A549 (cell line): ENCODE data around the gene RBM6.

Experiments
- CTCF ChIP-seq: fragments of >200 bp; sonication (Bioruptor Twin); formaldehyde crosslinking; IDR thresholded peaks from 3 replicates; pipeline ENCODE4 v1.5.1; 2016
- EHMT2 ChIP-seq: fragments of 200-600 bp; sonication (generic); IDR thresholded peaks from 2 replicates; pipeline ENCODE4 v1.6.1; 2016; ENCODE audit warnings: antibody characterized with exemption, low read depth, mild to moderate bottlenecking, moderate library complexity
- EP300 ChIP-seq, 2 experiments: fragments of >200 bp; sonication (Bioruptor Twin); formaldehyde crosslinking; IDR thresholded peaks; 2 replicates in 1 of 2; 3 replicates in 1 of 2; pipeline ENCODE4 v1.6.1; 2016 to 2017
- JUNB ChIP-seq: fragments of >200 bp; sonication (Bioruptor Twin); formaldehyde crosslinking; IDR thresholded peaks from 2 replicates; pipeline ENCODE4 v1.6.1; 2016
- MAX ChIP-seq: IDR thresholded peaks from 2 replicates; pipeline ENCODE4 v1.6.1; 2012
- MYC ChIP-seq: IDR thresholded peaks from 2 replicates; pipeline ENCODE4 v1.6.1; 2012; ENCODE audit warnings: mild to moderate bottlenecking, inconsistent platforms, low read length, improper control_type of control experiment, borderline replicate concordance
- POLR2A ChIP-seq: IDR thresholded peaks from 2 replicates; pipeline ENCODE4 v1.6.1; 2012; ENCODE audit warnings: mild to moderate bottlenecking, low read length
- RCOR1 ChIP-seq: fragments of 150-350 bp; IDR thresholded peaks from 2 replicates; pipeline ENCODE4 v1.6.1; 2014; ENCODE audit warnings: antibody characterized with exemption, low read length, low read depth
- REST ChIP-seq: fragments of 200-600 bp; sonication (generic); IDR thresholded peaks from 2 replicates; pipeline ENCODE4 v1.6.1; 2016; ENCODE audit warnings: antibody characterized with exemption, mild to moderate bottlenecking, moderate library complexity
- TP53 ChIP-seq: fragments of 250-450 bp; sonication (Bioruptor Pico); IDR thresholded peaks from 2 replicates; pipeline ENCODE4 v1.5.0; 2021; ENCODE audit warnings: mild to moderate bottlenecking, moderate library complexity

GRCh38 chr3:50047426-50047825 is 107.5 kb downstream of the RBM6 start:
- TF ChIP-seq MYC (no peak), TP53 (CRISPR knock-in tag) (no peak), RCOR1 (no peak), CTCF (no peak), MAX (no peak), JUNB (no peak), REST (no peak), EHMT2 (no peak), POLR2A (no peak), EP300 (IDR thresholded peaks at IDR 0.05) (no peak)
